Loucy (cell line): ENCODE data around the gene AMBRA1.

ENCODE experiments used
- EZH2phosphoT487 ChIP-seq: fragments of 200-600 bp; IDR thresholded peaks from 2 replicates; pipeline ENCODE4 v1.6.1; 2018; ENCODE audit warnings: antibody characterized with exemption, mild to moderate bottlenecking, moderate library complexity, borderline replicate concordance
- TF ChIP-seq, protein P1 (sequence below): fragments of 200-600 bp; sonication (generic); conservative IDR thresholded peaks from 2 replicates; pipeline ENCODE4 v1.5.1; 2014; ENCODE audit warnings: mild to moderate bottlenecking, antibody characterized with exemption, low read length

DNA sequence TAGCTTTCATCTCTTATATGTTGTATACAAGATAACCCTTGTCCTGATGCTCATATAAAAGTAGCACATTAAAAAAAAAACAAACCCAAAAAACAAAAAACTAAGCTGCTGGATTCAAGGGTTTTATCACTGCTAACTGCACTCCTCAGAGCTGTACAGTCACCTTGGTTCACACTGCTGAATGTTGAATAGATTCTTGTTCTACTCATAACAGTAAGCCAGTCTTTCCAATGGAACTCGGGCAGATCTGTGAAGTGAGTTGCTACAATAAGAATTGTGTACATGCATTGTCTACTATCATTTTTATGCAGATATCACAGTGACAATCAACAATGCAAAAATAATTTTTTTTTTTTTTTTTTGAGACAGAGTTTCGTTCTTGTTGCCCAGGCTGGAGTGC, 18.5 kb upstream of the AMBRA1 start:
- TF ChIP-seq, protein P1, sequence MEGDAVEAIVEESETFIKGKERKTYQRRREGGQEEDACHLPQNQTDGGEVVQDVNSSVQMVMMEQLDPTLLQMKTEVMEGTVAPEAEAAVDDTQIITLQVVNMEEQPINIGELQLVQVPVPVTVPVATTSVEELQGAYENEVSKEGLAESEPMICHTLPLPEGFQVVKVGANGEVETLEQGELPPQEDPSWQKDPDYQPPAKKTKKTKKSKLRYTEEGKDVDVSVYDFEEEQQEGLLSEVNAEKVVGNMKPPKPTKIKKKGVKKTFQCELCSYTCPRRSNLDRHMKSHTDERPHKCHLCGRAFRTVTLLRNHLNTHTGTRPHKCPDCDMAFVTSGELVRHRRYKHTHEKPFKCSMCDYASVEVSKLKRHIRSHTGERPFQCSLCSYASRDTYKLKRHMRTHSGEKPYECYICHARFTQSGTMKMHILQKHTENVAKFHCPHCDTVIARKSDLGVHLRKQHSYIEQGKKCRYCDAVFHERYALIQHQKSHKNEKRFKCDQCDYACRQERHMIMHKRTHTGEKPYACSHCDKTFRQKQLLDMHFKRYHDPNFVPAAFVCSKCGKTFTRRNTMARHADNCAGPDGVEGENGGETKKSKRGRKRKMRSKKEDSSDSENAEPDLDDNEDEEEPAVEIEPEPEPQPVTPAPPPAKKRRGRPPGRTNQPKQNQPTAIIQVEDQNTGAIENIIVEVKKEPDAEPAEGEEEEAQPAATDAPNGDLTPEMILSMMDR = no peak
- no peak for TF ChIP-seq EZH2phosphoT487
